ENCODE data around the gene CAPN11.

Gene CAPN11

GRCh38 chr6:44224029-44224964 lies 65.7 kb downstream of the CAPN11 start:
- TF ChIP-seq SIN3A (IDR thresholded peaks at IDR 0.05; ENCODE audit: borderline replicate concordance, insufficient read depth, low read length): 0 out of 2 replicates have a peak, but pooled peaks have one; percentile 43
- no peak for TF ChIP-seq REST (IDR thresholded peaks at IDR 0.05; ENCODE audit: insufficient read depth in 1 of 2, low read depth in 2 of 2, low read length in 2 of 2)
- peak; percentile 66 for TF ChIP-seq POLR2AphosphoS5 (IDR thresholded peaks at IDR 0.05; ENCODE audit: low read depth, low read length)
- peak; percentile 66; the same call in 1 of the 2 replicates for TF ChIP-seq TAF1 (IDR thresholded peaks at IDR 0.05; ENCODE audit: borderline replicate concordance, insufficient read depth, low read length)
- TF ChIP-seq FOXP2 (optimal IDR thresholded peaks at IDR 0.05; ENCODE audit: borderline replicate concordance, extremely low read depth, extremely low read length, insufficient read depth): peak; percentile 48

GRCh38 chr6:44224965-44225305 lies 66.3 kb downstream of the CAPN11 start:
- TF ChIP-seq FOXP2 (optimal IDR thresholded peaks at IDR 0.05; ENCODE audit: borderline replicate concordance, extremely low read depth, extremely low read length, insufficient read depth): no peak

- TF ChIP-seq TAF1 (IDR thresholded peaks at IDR 0.05; ENCODE audit: borderline replicate concordance, insufficient read depth, low read length): no peak
- no peak for TF ChIP-seq FOXP2 (optimal IDR thresholded peaks at IDR 0.05; ENCODE audit: borderline replicate concordance, extremely low read depth, extremely low read length, insufficient read depth)
- TF ChIP-seq POLR2AphosphoS5 (IDR thresholded peaks at IDR 0.05; ENCODE audit: low read depth, low read length): no peak
- TF ChIP-seq REST (IDR thresholded peaks at IDR 0.05; ENCODE audit: insufficient read depth in 1 of 2, low read depth in 2 of 2, low read length in 2 of 2): no peak
- TF ChIP-seq SIN3A (IDR thresholded peaks at IDR 0.05; ENCODE audit: borderline replicate concordance, insufficient read depth, low read length): no peak
Measured at GRCh38 chr6:44225579-44226325, 67.1 kb downstream of the CAPN11 start.

- no peak for TF ChIP-seq FOXP2 (optimal IDR thresholded peaks at IDR 0.05; ENCODE audit: borderline replicate concordance, extremely low read depth, extremely low read length, insufficient read depth)
- TF ChIP-seq REST (IDR thresholded peaks at IDR 0.05; ENCODE audit: insufficient read depth in 1 of 2, low read depth in 2 of 2, low read length in 2 of 2): no peak
- no peak for TF ChIP-seq SIN3A (IDR thresholded peaks at IDR 0.05; ENCODE audit: borderline replicate concordance, insufficient read depth, low read length)
- no peak for TF ChIP-seq TAF1 (IDR thresholded peaks at IDR 0.05; ENCODE audit: borderline replicate concordance, insufficient read depth, low read length)
- no peak for TF ChIP-seq POLR2AphosphoS5 (IDR thresholded peaks at IDR 0.05; ENCODE audit: low read depth, low read length)
Measured at GRCh38 chr6:44226368-44227147, 67.9 kb downstream of the CAPN11 start.

GRCh38 chr6:44227148-44227793 lies 68.7 kb downstream of the CAPN11 start:
- no peak for TF ChIP-seq SIN3A (IDR thresholded peaks at IDR 0.05; ENCODE audit: borderline replicate concordance, insufficient read depth, low read length)
- TF ChIP-seq TAF1 (IDR thresholded peaks at IDR 0.05; ENCODE audit: borderline replicate concordance, insufficient read depth, low read length): no peak
- TF ChIP-seq REST (IDR thresholded peaks at IDR 0.05; ENCODE audit: insufficient read depth in 1 of 2, low read depth in 2 of 2, low read length in 2 of 2): no peak
- no peak for TF ChIP-seq POLR2AphosphoS5 (IDR thresholded peaks at IDR 0.05; ENCODE audit: low read depth, low read length)
- TF ChIP-seq FOXP2 (optimal IDR thresholded peaks at IDR 0.05; ENCODE audit: borderline replicate concordance, extremely low read depth, extremely low read length, insufficient read depth): no peak

All from PFSK-1 (cell line).